Omental fat pad (tissue), 4 donors: ENCODE measurements around the gene LETM1. TPM values are rescaled to one million over a fixed set of nuclear protein-coding genes. Genes with fewer than 3 reads are reported as not detected.

Experiments used
- ATAC-seq: fragments of 150-250 bp; one replicate; pipeline ENCODE4 v1.9.1; 2016; ENCODE audit warnings: mild to moderate bottlenecking, moderate library complexity; ENCODE audit not compliant: low FRiP score
- DNase-seq: peaks from one replicate; pipeline ENCODE4 v3.0.0-alpha.2; 2019; ENCODE audit warnings: low spot score
- CTCF ChIP-seq, 3 donors: fragments of 450-650 bp; IDR thresholded peaks; one replicate each; pipeline ENCODE4 v1.5.1; 2016 to 2017; ENCODE audit warnings: antibody characterized with exemption in 3 of 3, mild to moderate bottlenecking in 3 of 3, moderate library complexity in 2 of 3
- total RNA-seq, 4 donors: library from RNA; depleted of rRNA; stranded (reverse); fragments of >200 nt; gene quantifications; one replicate each; pipeline ENCODE4 v1.1.0, GENCODE V29; 2016

The LETM1 gene
- total RNA-seq, 4 donors from 2014 or later: 42.2 to 104 (median 52.8) TPM

- TF ChIP-seq CTCF (IDR thresholded peaks at IDR 0.05): no peak
- ATAC-seq (no peak), DNase-seq (no peak)
Observed at GRCh38 chr4:1873776-1874175, 17.8 kb upstream of the LETM1 start.

- no peak for TF ChIP-seq CTCF (IDR thresholded peaks at IDR 0.05)
- DNase-seq (no peak), ATAC-seq (no peak)
Observed at GRCh38 chr4:1873291-1873690, 17.3 kb upstream of the LETM1 start.

- ATAC-seq (no peak), DNase-seq (no peak)
- TF ChIP-seq CTCF (IDR thresholded peaks at IDR 0.05): no peak
Observed at GRCh38 chr4:1872870-1873269, 16.9 kb upstream of the LETM1 start.

- ATAC-seq (peak; percentile 39), DNase-seq (no peak)
- TF ChIP-seq CTCF (IDR thresholded peaks at IDR 0.05): no peak
Observed at GRCh38 chr4:1871471-1872021, 15.6 kb upstream of the LETM1 start.

- DNase-seq (peak; percentile 58), ATAC-seq (peak; percentile 86)
- TF ChIP-seq CTCF (IDR thresholded peaks at IDR 0.05): no peak
Observed at GRCh38 chr4:1870578-1871443, 14.9 kb upstream of the LETM1 start, which contains the start of gene NSD2. Gene NSD2 (plus strand): TSS chr4:1871393. CDS start chr4:1900655, 29,262 bp downstream.

GRCh38 chr4:1870328-1870577, 14.3 kb upstream of the LETM1 start:
- DNase-seq (peak; percentile 70), ATAC-seq (peak; percentile 61)
- no peak for TF ChIP-seq CTCF (IDR thresholded peaks at IDR 0.05)
